Glutamatergic neuron (in vitro differentiated cells): ENCODE results near the gene EXOC5. TPM values are rescaled to one million over a fixed set of nuclear protein-coding genes. Genes with fewer than 3 reads are reported as not detected.
"Not testable (repeated sequence)": the region's sequence is repeated elsewhere in the genome, so short reads cannot be mapped to it uniquely, and the experiment has no call there.

Source experiments
- DNase-seq: peaks from one replicate; pipeline ENCODE4 v3.0.0; 2022
- H3K27ac Mint-ChIP-seq: one replicate; pipeline ENCODE4 v1.8.0; 2020; ENCODE audit warnings: mild to moderate bottlenecking, mixed read lengths, inconsistent platforms; ENCODE audit not compliant: unreplicated experiment
- H3K27me3 Mint-ChIP-seq: one replicate; pipeline ENCODE4 v1.8.0; 2020; ENCODE audit warnings: mild to moderate bottlenecking, moderate library complexity, mixed read lengths, inconsistent platforms; ENCODE audit not compliant: unreplicated experiment
- H3K36me3 Mint-ChIP-seq: one replicate; pipeline ENCODE4 v1.8.0; 2020; ENCODE audit warnings: mild to moderate bottlenecking, mixed read lengths, inconsistent platforms; ENCODE audit not compliant: unreplicated experiment
- H3K4me1 Mint-ChIP-seq: one replicate; pipeline ENCODE4 v1.8.0; 2020; ENCODE audit warnings: mild to moderate bottlenecking, low read depth, mixed read lengths, inconsistent platforms; ENCODE audit not compliant: unreplicated experiment
- H3K4me3 Mint-ChIP-seq: one replicate; pipeline ENCODE4 v1.8.0; 2020; ENCODE audit warnings: mild to moderate bottlenecking, mixed read lengths, inconsistent platforms; ENCODE audit not compliant: unreplicated experiment
- H3K9me3 Mint-ChIP-seq: one replicate; pipeline ENCODE4 v1.8.0; 2020; ENCODE audit warnings: mild to moderate bottlenecking, moderate library complexity, mixed read lengths, inconsistent platforms; ENCODE audit not compliant: unreplicated experiment
- CTCF ChIP-seq: fragments of 200-600 bp; sonication (generic); IDR thresholded peaks from one replicate; pipeline ENCODE4 v1.5.0; 2021; ENCODE audit not compliant: partially characterized antibody, unreplicated experiment
- total RNA-seq: library from RNA; stranded (reverse); fragmentation: NEBNext Ultra II Directional; extraction: Animal tissue kit (Norgen Biotek cat#: 25700); gene quantifications from one replicate; pipeline ENCODE4 v1.2.1, GENCODE V29; 2021; ENCODE audit not compliant: unreplicated experiment

Gene EXOC5
- total RNA-seq, 1 donor from 2014 or later = 170 TPM

GRCh38 chr14:57244106-57244505 is 24.6 kb downstream of the EXOC5 start:
- Mint-ChIP-seq H3K27me3 (no peaks in the 10 kb centered on the region), H3K27ac (no peak overlapping the region), H3K4me1 (no peaks in the 10 kb centered on the region), H3K9me3 (no peaks in the 10 kb centered on the region), H3K36me3 (no peaks in the 10 kb centered on the region), H3K4me3 (no peak overlapping the region)
- no peak for TF ChIP-seq CTCF
- DNase-seq = no peak

- no peaks in the 10 kb centered on the region for H3K4me1 Mint-ChIP-seq
Measured at GRCh38 chr14:57243320-57243719, 25.4 kb downstream of the EXOC5 start.

GRCh38 chr14:57240115-57240514 is 28.6 kb downstream of the EXOC5 start:
- not testable (repeated sequence) for H3K27ac Mint-ChIP-seq, H3K27me3 Mint-ChIP-seq

More at GRCh38 chr14:57243320-57243719, 25.4 kb downstream of the EXOC5 start:
- no peaks in the 10 kb centered on the region for H3K9me3 Mint-ChIP-seq
- H3K27ac Mint-ChIP-seq = no peak overlapping the region
- no peak overlapping the region for H3K4me3 Mint-ChIP-seq
- no peak for DNase-seq
- no peaks in the 10 kb centered on the region for H3K36me3 Mint-ChIP-seq
- H3K27me3 Mint-ChIP-seq = no peaks in the 10 kb centered on the region
- TF ChIP-seq CTCF = no peak

GRCh38 chr14:57232006-57232405 is 36.7 kb downstream of the EXOC5 start:
- no peak for DNase-seq
- Mint-ChIP-seq H3K4me1 (no peaks in the 10 kb centered on the region), H3K27me3 (no peaks in the 10 kb centered on the region), H3K27ac (no peak overlapping the region), H3K4me3 (no peak overlapping the region), H3K36me3 (peaks cover 12% of the 10 kb centered on the region), H3K9me3 (no peaks in the 10 kb centered on the region)
- TF ChIP-seq CTCF = no peak

More at GRCh38 chr14:57240115-57240514, 28.6 kb downstream of the EXOC5 start:
- not testable (repeated sequence) for H3K4me3 Mint-ChIP-seq, H3K36me3 Mint-ChIP-seq, H3K4me1 Mint-ChIP-seq, H3K9me3 Mint-ChIP-seq, DNase-seq

- peaks cover 12% of the 10 kb centered on the region for H3K36me3 Mint-ChIP-seq
- not testable (repeated sequence) for H3K9me3 Mint-ChIP-seq, H3K27ac Mint-ChIP-seq, DNase-seq, H3K27me3 Mint-ChIP-seq, H3K4me3 Mint-ChIP-seq, H3K4me1 Mint-ChIP-seq
Measured at GRCh38 chr14:57228320-57228719, 40.4 kb downstream of the EXOC5 start.

GRCh38 chr14:57227083-57227482 is 41.6 kb downstream of the EXOC5 start:
- DNase-seq = no peak
- Mint-ChIP-seq H3K4me1 (no peaks in the 10 kb centered on the region), H3K4me3 (no peak overlapping the region), H3K27ac (no peak overlapping the region), H3K36me3 (peaks cover 12% of the 10 kb centered on the region), H3K27me3 (peaks cover 2% of the 10 kb centered on the region), H3K9me3 (no peaks in the 10 kb centered on the region)
- no peak for TF ChIP-seq CTCF
